NCI-H1436 treated with DMSO at 0.1 percent for 48 hours (cell line): Measurements from ENCODE around the gene MAGEA12.
"Not testable (repeated sequence)": the region's sequence is repeated elsewhere in the genome, so short reads cannot be mapped to it uniquely, and the experiment has no call there.

Source experiments
- DNase-seq: peaks from one replicate; lab custom pipeline; 2025; lab: John Stamatoyannopoulos, UW

Gene MAGEA12, protein sequence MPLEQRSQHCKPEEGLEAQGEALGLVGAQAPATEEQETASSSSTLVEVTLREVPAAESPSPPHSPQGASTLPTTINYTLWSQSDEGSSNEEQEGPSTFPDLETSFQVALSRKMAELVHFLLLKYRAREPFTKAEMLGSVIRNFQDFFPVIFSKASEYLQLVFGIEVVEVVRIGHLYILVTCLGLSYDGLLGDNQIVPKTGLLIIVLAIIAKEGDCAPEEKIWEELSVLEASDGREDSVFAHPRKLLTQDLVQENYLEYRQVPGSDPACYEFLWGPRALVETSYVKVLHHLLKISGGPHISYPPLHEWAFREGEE

DNA sequence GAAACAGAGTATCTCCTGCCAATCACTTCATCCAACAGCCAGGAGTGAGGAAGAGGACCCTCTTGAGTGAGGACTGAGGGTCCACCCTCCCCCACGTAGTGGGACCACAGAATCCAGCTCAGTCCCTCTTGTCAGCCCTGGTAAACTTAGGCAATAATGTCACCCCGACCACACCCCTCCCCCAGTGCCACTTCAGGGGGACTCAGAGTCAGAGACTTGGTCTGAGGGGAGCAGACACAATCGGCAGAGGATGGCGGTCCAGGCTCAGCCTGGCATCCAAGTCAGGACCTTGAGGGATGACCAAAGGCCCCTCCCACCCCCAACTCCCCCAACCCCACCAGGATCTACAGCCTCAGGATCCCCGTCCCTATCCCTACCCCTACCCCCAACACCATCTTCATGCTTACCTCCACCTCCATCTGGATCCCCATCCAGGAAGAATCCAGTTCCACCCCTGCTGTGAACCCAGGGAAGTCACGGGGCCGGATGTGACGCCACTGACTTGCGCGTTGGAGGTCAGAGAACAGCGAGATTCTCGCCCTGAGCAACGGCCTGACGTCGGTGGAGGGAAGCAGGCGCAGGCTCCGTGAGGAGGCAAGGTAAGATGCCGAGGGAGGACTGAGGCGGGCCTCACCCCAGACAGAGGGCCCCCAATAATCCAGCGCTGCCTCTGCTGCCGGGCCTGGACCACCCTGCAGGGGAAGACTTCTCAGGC, at the start of gene MAGEA12, which contains the start of gene CSAG1:
TSS of gene MAGEA12 (plus strand) at position 497 of the 715 bp plus-strand sequence. CDS start 2,405 bp downstream, outside the sequence.
TSS of gene CSAG1 (minus strand) at position 461 of the 715 bp plus-strand sequence. CDS start 1,261 bp downstream, outside the sequence.
- DNase-seq = peak; percentile 49

DNA sequence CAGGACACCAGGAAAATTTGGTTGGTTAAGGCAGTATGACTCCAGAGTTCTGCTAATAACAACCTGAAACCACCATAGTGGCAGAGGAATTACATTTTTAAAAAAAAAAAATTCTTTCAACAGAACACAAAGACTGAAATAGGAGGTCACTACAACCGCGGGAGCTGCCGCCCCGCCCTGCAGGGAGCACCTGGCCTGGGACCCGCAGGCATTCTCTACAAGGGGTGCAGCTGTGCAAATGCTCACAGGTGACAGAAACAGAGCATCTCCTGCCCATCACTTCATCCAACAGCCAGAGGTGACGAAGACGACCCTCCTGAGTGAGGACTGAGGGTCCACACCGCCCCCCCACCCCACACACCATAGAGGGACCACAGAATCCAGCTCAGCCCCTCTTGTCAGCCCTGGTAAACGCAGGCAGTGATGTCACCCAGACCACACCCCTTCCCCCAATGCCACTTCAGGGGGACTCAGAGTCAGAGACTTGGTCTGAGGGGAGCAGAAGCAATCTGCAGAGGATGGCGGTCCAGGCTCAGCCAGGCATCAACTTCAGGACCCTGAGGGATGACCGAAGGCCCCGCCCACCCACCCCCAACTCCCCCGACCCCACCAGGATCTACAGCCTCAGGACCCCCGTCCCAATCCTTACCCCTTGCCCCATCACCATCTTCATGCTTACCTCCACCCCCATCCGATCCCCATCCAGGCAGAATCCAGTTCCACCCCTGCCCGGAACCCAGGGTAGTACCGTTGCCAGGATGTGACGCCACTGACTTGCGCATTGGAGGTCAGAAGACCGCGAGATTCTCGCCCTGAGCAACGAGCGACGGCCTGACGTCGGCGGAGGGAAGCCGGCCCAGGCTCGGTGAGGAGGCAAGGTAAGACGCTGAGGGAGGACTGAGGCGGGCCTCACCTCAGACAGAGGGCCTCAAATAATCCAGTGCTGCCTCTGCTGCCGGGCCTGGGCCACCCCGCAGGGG, 35.3 kb upstream of the MAGEA12 start, which contains the start of gene MAGEA3:
TSS of gene MAGEA3 (plus strand) at position 843 of the 980 bp plus-strand sequence. CDS start 2,039 bp downstream, outside the sequence.
- not testable (repeated sequence) for DNase-seq

DNA sequence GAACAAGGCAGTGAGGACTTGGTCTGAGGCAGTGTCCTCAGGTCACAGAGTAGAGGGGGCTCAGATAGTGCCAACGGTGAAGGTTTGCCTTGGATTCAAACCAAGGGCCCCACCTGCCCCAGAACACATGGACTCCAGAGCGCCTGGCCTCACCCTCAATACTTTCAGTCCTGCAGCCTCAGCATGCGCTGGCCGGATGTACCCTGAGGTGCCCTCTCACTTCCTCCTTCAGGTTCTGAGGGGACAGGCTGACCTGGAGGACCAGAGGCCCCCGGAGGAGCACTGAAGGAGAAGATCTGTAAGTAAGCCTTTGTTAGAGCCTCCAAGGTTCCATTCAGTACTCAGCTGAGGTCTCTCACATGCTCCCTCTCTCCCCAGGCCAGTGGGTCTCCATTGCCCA, 33.2 kb upstream of the MAGEA12 start:
- not testable (repeated sequence) for DNase-seq

DNA sequence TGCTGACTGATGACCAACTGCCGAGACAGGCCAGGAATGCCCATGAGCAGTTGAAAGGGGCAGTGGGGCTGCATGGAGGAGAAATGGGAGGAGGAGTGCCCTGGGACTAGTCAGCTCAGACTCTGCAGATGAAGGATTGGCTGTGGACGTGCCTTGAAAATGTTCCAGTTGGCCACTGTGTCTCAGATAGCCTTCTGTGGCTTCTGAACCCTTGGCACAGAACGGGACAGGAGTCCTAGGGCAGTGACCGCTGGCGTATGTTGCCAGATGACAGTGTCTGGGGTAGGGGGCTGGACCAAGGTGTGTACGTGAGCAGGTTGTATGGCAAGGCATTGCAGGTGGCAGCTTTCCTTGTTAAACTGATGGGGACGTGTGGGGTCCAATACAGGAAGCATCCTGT, 27.1 kb upstream of the MAGEA12 start:
- DNase-seq = not testable (repeated sequence)

DNA sequence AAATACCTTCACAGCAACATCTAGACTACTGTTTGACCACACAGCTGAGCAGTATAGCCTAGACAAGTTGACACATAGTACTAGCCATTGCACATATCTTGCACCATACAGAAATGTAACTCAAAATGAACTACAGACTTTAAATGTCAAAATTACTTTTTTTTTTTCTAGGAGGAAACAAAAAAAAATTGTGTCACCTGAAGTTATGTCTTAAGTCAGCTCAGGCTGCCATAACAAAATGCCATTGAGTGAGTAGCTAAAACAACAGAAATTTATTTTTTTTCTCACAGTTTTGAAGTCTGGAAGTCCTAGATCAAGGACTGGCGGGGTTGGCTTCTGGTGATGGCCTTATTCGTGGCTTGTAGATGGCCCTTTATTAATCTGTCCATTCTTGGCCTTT, 24.4 kb upstream of the MAGEA12 start, which contains the start of gene CSAG2:
TSS of gene CSAG2 (minus strand) at position 101 of the 400 bp plus-strand sequence. CDS start 161 bp downstream, outside the sequence.
- DNase-seq = not testable (repeated sequence)

DNA sequence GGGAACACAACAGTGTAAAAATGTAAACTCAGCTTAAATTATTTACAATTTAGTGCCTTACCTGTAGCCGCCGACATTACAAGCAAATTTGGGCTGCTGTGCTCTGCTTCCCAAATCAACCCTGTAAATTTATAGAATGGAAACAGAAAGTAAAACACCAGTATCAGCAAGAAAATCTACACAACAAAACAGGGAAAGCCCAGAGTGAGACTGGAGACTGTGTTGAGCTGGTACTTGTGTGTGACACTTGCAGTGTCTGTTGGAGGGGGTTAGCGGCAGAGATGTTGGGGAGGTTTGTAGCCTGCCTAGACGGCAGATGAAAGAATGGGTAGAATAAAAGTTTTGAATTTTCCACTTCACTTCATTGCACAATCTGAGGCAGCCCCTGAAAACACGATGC, 20.4 kb upstream of the MAGEA12 start:
- DNase-seq = not testable (repeated sequence)

DNA sequence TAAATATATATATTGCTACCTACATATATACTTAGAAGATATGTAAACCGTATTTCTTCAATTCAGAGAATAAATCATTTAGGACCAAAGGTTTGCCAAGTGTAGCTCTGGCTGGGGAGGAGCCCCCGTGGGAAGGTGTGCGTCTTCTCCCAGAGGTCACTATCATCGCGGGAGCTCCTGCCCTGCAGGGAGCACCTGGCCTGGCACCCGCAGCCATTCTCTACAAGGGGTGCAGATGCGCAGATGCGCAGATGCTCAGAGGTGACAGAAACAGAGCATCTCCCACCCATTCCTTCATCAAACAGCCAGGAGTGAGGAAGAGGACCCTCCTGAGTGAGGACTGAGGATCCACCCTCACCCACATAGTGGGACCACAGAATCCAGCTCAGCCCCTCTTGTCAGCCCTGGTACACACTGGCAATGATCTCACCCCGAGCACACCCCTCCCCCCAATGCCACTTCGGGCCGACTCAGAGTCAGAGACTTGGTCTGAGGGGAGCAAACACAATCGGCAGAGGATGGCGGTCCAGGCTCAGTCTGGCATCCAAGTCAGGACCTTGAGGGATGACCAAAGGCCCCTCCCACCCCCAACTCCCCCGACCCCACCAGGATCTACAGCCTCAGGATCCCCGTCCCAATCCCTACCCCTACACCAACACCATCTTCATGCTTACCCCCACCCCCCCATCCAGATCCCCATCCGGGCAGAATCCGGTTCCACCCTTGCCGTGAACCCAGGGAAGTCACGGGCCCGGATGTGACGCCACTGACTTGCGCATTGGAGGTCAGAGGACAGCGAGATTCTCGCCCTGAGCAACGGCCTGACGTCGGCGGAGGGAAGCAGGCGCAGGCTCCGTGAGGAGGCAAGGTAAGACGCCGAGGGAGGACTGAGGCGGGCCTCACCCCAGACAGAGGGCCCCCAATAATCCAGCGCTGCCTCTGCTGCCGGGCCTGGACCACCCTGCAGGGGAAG, 19.5 kb upstream of the MAGEA12 start, which contains the start of gene MAGEA2B:
TSS of gene MAGEA2B (plus strand) at position 814 of the 973 bp plus-strand sequence. CDS start 2,479 bp downstream, outside the sequence.
- not testable (repeated sequence) for DNase-seq

DNA sequence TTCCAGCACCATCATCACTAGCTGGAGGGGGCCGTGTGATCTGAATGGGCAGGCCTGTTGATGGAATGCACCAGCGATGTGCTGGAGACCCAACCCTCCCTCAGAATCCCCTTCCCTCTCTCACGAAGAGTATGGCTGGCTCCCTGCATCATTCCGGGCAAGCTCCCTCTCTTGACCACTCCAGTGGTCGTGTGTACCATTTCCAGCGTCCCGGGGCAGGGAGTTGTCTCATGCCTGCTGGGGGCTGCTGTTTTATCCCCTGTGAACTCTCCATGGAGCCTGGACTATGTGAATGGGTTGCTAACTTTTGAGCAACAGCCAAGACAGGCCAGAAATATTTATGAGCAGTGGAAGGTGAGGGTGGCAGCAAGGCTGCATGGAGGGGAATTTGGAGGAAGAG, 8.1 kb upstream of the MAGEA12 start:
- DNase-seq = no peak

DNA sequence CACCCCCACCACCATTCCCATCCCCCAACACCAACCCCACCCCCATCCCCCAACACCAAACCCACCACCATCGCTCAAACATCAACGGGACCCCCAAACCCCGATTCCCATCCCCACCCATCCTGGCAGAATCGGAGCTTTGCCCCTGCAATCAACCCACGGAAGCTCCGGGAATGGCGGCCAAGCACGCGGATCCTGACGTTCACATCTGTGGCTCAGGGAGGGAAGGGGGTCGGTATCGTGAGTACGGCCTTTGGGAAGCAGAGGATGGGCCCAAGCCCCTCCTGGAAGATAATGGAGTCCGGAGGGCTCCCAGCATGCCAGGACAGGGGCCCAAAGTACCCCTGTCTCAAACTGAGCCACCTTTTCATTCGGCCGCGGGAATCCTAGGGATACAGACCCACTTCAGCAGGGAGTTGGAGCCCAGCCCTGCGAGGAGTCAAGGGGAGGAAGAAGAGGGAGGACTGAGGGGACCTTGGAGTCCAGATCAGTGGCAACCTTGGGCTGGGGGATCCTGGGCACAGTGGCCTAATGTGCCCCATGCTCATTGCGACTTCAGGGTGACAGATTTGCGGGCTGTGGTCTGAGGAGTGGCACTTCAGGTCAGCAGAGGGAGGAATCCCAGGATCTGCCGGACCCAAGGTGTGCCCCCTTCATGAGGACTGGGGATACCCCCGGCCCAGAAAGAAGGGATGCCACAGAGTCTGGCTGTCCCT, 744 bp downstream of the MAGEA12 start:
- DNase-seq = not testable (repeated sequence)

DNA sequence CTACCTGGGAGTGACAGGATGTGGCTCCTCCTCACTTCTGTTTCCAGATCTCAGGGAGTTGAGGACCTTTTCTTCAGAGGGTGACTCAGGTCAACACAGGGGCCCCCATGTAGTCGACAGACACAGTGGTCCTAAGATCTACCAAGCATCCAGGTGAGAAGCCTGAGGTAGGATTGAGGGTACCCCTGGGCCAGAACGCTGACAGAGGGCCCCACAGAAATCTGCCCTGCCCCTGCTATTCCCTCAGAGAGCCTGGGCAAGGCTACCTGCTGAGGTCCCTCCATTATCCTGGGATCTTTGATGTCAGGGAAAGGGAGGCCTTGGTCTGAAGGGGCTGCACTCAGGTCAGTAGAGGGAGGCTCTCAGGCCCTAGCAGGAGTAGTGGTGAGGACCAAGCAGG, 1.5 kb downstream of the MAGEA12 start:
- no peak for DNase-seq

DNA sequence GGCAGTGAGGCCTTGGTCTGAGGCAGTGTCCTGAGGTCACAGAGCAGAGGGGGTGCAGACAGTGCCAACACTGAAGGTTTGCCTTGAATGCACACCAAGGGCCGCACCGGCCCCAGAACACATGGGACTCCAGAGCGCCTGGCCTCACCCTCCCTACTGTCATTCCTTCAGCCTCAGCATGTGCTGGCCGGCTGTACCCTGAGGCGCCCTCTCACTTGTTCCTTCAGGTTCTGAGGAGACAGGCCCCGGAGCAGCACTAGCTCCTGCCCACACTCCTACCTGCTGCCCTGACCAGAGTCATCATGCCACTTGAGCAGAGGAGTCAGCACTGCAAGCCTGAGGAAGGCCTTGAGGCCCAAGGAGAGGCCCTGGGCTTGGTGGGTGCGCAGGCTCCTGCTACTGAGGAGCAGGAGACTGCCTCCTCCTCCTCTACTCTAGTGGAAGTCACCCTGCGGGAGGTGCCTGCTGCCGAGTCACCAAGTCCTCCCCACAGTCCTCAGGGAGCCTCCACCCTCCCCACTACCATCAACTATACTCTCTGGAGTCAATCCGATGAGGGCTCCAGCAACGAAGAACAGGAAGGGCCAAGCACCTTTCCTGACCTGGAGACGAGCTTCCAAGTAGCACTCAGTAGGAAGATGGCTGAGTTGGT, 2.4 kb downstream of the MAGEA12 start:
- DNase-seq = no peak

DNA sequence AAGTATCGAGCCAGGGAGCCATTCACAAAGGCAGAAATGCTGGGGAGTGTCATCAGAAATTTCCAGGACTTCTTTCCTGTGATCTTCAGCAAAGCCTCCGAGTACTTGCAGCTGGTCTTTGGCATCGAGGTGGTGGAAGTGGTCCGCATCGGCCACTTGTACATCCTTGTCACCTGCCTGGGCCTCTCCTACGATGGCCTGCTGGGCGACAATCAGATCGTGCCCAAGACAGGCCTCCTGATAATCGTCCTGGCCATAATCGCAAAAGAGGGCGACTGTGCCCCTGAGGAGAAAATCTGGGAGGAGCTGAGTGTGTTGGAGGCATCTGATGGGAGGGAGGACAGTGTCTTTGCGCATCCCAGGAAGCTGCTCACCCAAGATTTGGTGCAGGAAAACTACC, 3.0 kb downstream of the MAGEA12 start:
- DNase-seq = not testable (repeated sequence)

DNA sequence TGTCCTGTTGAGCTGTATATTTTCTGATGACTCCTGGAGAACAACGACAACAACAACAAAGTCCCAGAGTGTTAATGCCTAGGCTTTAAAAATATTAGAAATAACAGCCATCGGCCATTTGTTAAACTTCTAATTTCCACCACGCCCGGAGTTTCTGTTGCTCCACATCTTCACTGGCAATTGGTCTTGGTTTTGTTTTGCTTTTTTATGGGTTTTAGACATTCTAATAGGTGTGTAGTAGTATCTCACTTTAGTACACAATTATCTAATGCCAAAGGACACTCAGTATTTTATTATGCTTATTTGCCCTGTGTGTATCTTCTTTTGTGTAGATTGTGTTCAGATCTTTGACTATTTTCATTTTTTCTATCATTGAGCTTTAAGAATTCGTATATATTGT, 5.0 kb downstream of the MAGEA12 start:
- no peak for DNase-seq

DNA sequence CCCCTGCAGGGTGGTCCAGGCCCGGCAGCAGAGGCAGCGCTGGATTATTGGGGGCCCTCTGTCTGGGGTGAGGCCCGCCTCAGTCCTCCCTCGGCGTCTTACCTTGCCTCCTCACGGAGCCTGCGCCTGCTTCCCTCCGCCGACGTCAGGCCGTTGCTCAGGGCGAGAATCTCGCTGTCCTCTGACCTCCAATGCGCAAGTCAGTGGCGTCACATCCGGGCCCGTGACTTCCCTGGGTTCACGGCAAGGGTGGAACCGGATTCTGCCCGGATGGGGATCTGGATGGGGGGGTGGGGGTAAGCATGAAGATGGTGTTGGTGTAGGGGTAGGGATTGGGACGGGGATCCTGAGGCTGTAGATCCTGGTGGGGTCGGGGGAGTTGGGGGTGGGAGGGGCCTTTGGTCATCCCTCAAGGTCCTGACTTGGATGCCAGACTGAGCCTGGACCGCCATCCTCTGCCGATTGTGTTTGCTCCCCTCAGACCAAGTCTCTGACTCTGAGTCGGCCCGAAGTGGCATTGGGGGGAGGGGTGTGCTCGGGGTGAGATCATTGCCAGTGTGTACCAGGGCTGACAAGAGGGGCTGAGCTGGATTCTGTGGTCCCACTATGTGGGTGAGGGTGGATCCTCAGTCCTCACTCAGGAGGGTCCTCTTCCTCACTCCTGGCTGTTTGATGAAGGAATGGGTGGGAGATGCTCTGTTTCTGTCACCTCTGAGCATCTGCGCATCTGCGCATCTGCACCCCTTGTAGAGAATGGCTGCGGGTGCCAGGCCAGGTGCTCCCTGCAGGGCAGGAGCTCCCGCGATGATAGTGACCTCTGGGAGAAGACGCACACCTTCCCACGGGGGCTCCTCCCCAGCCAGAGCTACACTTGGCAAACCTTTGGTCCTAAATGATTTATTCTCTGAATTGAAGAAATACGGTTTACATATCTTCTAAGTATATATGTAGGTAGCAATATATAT, 20.4 kb downstream of the MAGEA12 start, which contains the start of gene MAGEA2:
TSS of gene MAGEA2 (minus strand) at position 157 of the 965 bp plus-strand sequence. CDS start 2,479 bp downstream, outside the sequence.
- not testable (repeated sequence) for DNase-seq

DNA sequence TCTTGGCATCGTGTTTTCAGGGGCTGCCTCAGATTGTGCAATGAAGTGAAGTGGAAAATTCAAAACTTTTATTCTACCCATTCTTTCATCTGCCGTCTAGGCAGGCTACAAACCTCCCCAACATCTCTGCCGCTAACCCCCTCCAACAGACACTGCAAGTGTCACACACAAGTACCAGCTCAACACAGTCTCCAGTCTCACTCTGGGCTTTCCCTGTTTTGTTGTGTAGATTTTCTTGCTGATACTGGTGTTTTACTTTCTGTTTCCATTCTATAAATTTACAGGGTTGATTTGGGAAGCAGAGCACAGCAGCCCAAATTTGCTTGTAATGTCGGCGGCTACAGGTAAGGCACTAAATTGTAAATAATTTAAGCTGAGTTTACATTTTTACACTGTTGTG, 21.3 kb downstream of the MAGEA12 start:
- not testable (repeated sequence) for DNase-seq

DNA sequence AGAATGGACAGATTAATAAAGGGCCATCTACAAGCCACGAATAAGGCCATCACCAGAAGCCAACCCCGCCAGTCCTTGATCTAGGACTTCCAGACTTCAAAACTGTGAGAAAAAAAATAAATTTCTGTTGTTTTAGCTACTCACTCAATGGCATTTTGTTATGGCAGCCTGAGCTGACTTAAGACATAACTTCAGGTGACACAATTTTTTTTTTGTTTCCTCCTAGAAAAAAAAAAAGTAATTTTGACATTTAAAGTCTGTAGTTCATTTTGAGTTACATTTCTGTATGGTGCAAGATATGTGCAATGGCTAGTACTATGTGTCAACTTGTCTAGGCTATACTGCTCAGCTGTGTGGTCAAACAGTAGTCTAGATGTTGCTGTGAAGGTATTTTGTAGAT, 25.4 kb downstream of the MAGEA12 start, which contains the start of gene CSAG3:
TSS of gene CSAG3 (plus strand) at position 301 of the 400 bp plus-strand sequence.
- DNase-seq = not testable (repeated sequence)

DNA sequence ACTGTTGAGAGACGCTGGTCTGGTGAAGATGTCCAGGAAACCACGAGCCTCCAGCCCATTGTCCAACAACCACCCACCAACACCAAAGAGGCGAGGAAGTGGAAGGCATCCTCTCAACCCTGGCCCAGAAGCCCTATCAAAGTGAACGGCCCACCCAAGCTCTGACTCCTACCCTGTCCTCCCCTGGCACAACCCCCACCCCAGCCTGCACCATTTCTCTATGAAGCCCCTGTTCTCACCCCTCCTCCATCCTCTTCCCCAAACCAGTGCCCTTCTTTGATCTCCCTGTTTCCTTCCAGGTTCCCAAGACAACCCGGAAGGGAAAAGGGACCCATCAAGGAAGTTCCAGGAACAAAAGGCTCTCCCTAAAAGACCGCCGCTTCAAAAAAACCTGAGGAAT, 26.0 kb downstream of the MAGEA12 start:
- not testable (repeated sequence) for DNase-seq
